Right atrium auricular region (tissue), 2 donors: ENCODE data around the gene DMC1. TPM values are rescaled to one million over a fixed set of nuclear protein-coding genes. Genes with fewer than 3 reads are reported as not detected.

ENCODE experiments used
- DNase-seq: peaks from one replicate; pipeline ENCODE4 v3.0.0-alpha.2; 2019; ENCODE audit warnings: low spot score
- H3K27ac ChIP-seq, 2 donors: fragments of 200-600 bp; sonication (generic); 1 replicate in 1 of 2; 2 replicates in 1 of 2; pipeline ENCODE4 v1.5.1; 2016 to 2019
- H3K27me3 ChIP-seq, 2 donors: fragments of 200-600 bp; sonication (generic); one replicate each; pipeline versions ENCODE4 v1.5.1 to v1.6.0; 2017 to 2019
- H3K36me3 ChIP-seq: fragments of 200-600 bp; sonication (generic); one replicate; pipeline ENCODE4 v1.5.1; 2016
- H3K4me1 ChIP-seq, 2 donors: fragments of 200-600 bp; sonication (generic); one replicate each; pipeline versions ENCODE4 v1.5.1 to v1.6.0; 2017 to 2019
- H3K4me3 ChIP-seq, 2 donors: fragments of 200-600 bp; sonication (generic); 1 replicate in 1 of 2; 2 replicates in 1 of 2; pipeline ENCODE4 v1.5.1; 2017 to 2019; ENCODE audit warnings: mild to moderate bottlenecking in 1 of 2, moderate library complexity in 1 of 2
- H3K9me3 ChIP-seq, 2 donors: fragments of 200-600 bp; sonication (generic); one replicate each; pipeline ENCODE4 v1.5.1; 2019
- CTCF ChIP-seq, 2 donors: fragments of 200-600 bp; sonication (generic); IDR thresholded peaks; one replicate each; pipeline ENCODE4 v1.5.1; 2019; ENCODE audit warnings: antibody characterized with exemption in 2 of 2
- total RNA-seq, 2 donors: library from RNA; depleted of rRNA; stranded (reverse); fragments of >200 nt; gene quantifications; one replicate each; pipeline ENCODE4 v1.1.0, GENCODE V29; 2016

Gene DMC1
- total RNA-seq, 2 donors from 2014 or later: 0.82 to 16.3 TPM

- no peak for DNase-seq
- Histone ChIP-seq H3K27ac (no peak overlapping the region), H3K9me3 (no peaks in the 10 kb centered on the region), H3K36me3 (no peaks in the 10 kb centered on the region), H3K4me3 (no peak overlapping the region), H3K4me1 (no peaks in the 10 kb centered on the region), H3K27me3 (no peaks in the 10 kb centered on the region)
- no peak for TF ChIP-seq CTCF (IDR thresholded peaks at IDR 0.05)
These were observed 45.6 kb downstream of the DMC1 start for GRCh38 chr22:38524429-38524828.

GRCh38 chr22:38523479-38523878 is 46.5 kb downstream of the DMC1 start:
- Histone ChIP-seq H3K27me3 (no peaks in the 10 kb centered on the region), H3K36me3 (no peaks in the 10 kb centered on the region), H3K9me3 (no peaks in the 10 kb centered on the region), H3K27ac (no peak overlapping the region), H3K4me3 (no peak overlapping the region), H3K4me1 (no peaks in the 10 kb centered on the region)
- no peak for DNase-seq
- TF ChIP-seq CTCF (IDR thresholded peaks at IDR 0.05): no peak

- Histone ChIP-seq H3K36me3 (no peaks in the 10 kb centered on the region), H3K9me3 (no peaks in the 10 kb centered on the region), H3K4me1 (no peaks in the 10 kb centered on the region), H3K27me3 (no peaks in the 10 kb centered on the region), H3K27ac (no peak overlapping the region), H3K4me3 (no peak overlapping the region)
- TF ChIP-seq CTCF (IDR thresholded peaks at IDR 0.05): no peak
- DNase-seq: no peak
These were observed 47.0 kb downstream of the DMC1 start for GRCh38 chr22:38523029-38523428.

- Histone ChIP-seq H3K36me3 (no peaks in the 10 kb centered on the region), H3K27ac (no peak overlapping the region), H3K4me3 (no peak overlapping the region), H3K27me3 (no peaks in the 10 kb centered on the region), H3K4me1 (no peaks in the 10 kb centered on the region), H3K9me3 (no peaks in the 10 kb centered on the region)
- no peak for DNase-seq
- no peak for TF ChIP-seq CTCF (IDR thresholded peaks at IDR 0.05)
These were observed 50.3 kb downstream of the DMC1 start for GRCh38 chr22:38519453-38520250.

GRCh38 chr22:38518620-38519019 is 51.4 kb downstream of the DMC1 start:
- no peaks in the 10 kb centered on the region for H3K9me3 ChIP-seq
- no peak for TF ChIP-seq CTCF (IDR thresholded peaks at IDR 0.05)
- H3K27me3 ChIP-seq: no peaks in the 10 kb centered on the region
- H3K27ac ChIP-seq: no peak overlapping the region
- H3K4me1 ChIP-seq: no peaks in the 10 kb centered on the region
- no peak for DNase-seq
- no peaks in the 10 kb centered on the region for H3K36me3 ChIP-seq
- H3K4me3 ChIP-seq: no peak overlapping the region

- Histone ChIP-seq H3K9me3 (no peaks in the 10 kb centered on the region), H3K27ac (no peak overlapping the region), H3K27me3 (no peaks in the 10 kb centered on the region), H3K4me1 (no peaks in the 10 kb centered on the region), H3K4me3 (no peak overlapping the region), H3K36me3 (no peaks in the 10 kb centered on the region)
- peak in 1 of 2 donors; percentile 21 for TF ChIP-seq CTCF (IDR thresholded peaks at IDR 0.05)
- no peak for DNase-seq
These were observed 56.9 kb downstream of the DMC1 start for GRCh38 chr22:38513063-38513462.
